ENCODE measurements around the gene HDAC4.

HDAC4 gene

GRCh38 chr2:239271882-239272281 is 128.9 kb downstream of the HDAC4 start:
- Histone ChIP-seq H3K9ac (ENCODE audit: insufficient read length, low read depth) (no peak overlapping the region), H3K9me3 (ENCODE audit: insufficient read depth, low read length) (no peaks in the 10 kb centered on the region), H3K36me3 (ENCODE audit: insufficient read depth, insufficient read length, low read length) (no peaks in the 10 kb centered on the region), H3K4me3 (ENCODE audit: insufficient read length, low read depth) (no peak overlapping the region), H3K27me3 (ENCODE audit: insufficient read depth, insufficient read length) (no peaks in the 10 kb centered on the region), H3K4me1 (ENCODE audit: insufficient read depth, insufficient read length) (peaks cover 15% of the 10 kb centered on the region)
- TF ChIP-seq YY1 (IDR thresholded peaks at IDR 0.05; ENCODE audit: insufficient read depth, insufficient read length) (no peak), SUZ12 (IDR thresholded peaks at IDR 0.05; ENCODE audit: extremely low read depth, insufficient read depth, insufficient read length) (no peak)
- DNase-seq (ENCODE audit: low read depth, low spot score) = no peak

GRCh38 chr2:239271471-239271870 is 129.3 kb downstream of the HDAC4 start:
- peaks cover 17% of the 10 kb centered on the region for H3K4me1 ChIP-seq (ENCODE audit: insufficient read depth, insufficient read length)
- H3K9me3 ChIP-seq (ENCODE audit: insufficient read depth, low read length) = no peaks in the 10 kb centered on the region
- no peaks in the 10 kb centered on the region for H3K36me3 ChIP-seq (ENCODE audit: insufficient read depth, insufficient read length, low read length)
- no peak overlapping the region for H3K4me3 ChIP-seq (ENCODE audit: insufficient read length, low read depth)
- no peak overlapping the region for H3K9ac ChIP-seq (ENCODE audit: insufficient read length, low read depth)
- TF ChIP-seq SUZ12 (IDR thresholded peaks at IDR 0.05; ENCODE audit: extremely low read depth, insufficient read depth, insufficient read length) = no peak
- no peak for TF ChIP-seq YY1 (IDR thresholded peaks at IDR 0.05; ENCODE audit: insufficient read depth, insufficient read length)
- no peak for TF ChIP-seq ZNF274 (IDR thresholded peaks at IDR 0.05; ENCODE audit: low read depth, low read length)
- no peak for DNase-seq (ENCODE audit: low read depth, low spot score)
- H3K27me3 ChIP-seq (ENCODE audit: insufficient read depth, insufficient read length) = no peaks in the 10 kb centered on the region

- Histone ChIP-seq H3K36me3 (ENCODE audit: insufficient read depth, insufficient read length, low read length) (no peaks in the 10 kb centered on the region), H3K4me3 (ENCODE audit: insufficient read length, low read depth) (no peak overlapping the region), H3K27me3 (ENCODE audit: insufficient read depth, insufficient read length) (no peaks in the 10 kb centered on the region), H3K4me1 (ENCODE audit: insufficient read depth, insufficient read length) (peaks cover 21% of the 10 kb centered on the region), H3K9me3 (ENCODE audit: insufficient read depth, low read length) (no peaks in the 10 kb centered on the region), H3K9ac (ENCODE audit: insufficient read length, low read depth) (no peak overlapping the region)
- TF ChIP-seq YY1 (IDR thresholded peaks at IDR 0.05; ENCODE audit: insufficient read depth, insufficient read length) (no peak), SUZ12 (IDR thresholded peaks at IDR 0.05; ENCODE audit: extremely low read depth, insufficient read depth, insufficient read length) (no peak), ZNF274 (IDR thresholded peaks at IDR 0.05; ENCODE audit: low read depth, low read length) (no peak)
- no peak for DNase-seq (ENCODE audit: low read depth, low spot score)
Observed at GRCh38 chr2:239269916-239270315, 130.9 kb downstream of the HDAC4 start.

GRCh38 chr2:239269173-239269885 is 131.5 kb downstream of the HDAC4 start:
- H3K4me1 ChIP-seq (ENCODE audit: insufficient read depth, insufficient read length) = peaks cover 25% of the 10 kb centered on the region
- TF ChIP-seq YY1 (IDR thresholded peaks at IDR 0.05; ENCODE audit: insufficient read depth, insufficient read length) (no peak), ZNF274 (IDR thresholded peaks at IDR 0.05; ENCODE audit: low read depth, low read length) (no peak), SUZ12 (IDR thresholded peaks at IDR 0.05; ENCODE audit: extremely low read depth, insufficient read depth, insufficient read length) (no peak)
- H3K9ac ChIP-seq (ENCODE audit: insufficient read length, low read depth) = no peak overlapping the region
- H3K27me3 ChIP-seq (ENCODE audit: insufficient read depth, insufficient read length) = no peaks in the 10 kb centered on the region
- DNase-seq (ENCODE audit: low read depth, low spot score) = no peak
- H3K36me3 ChIP-seq (ENCODE audit: insufficient read depth, insufficient read length, low read length) = no peaks in the 10 kb centered on the region
- H3K4me3 ChIP-seq (ENCODE audit: insufficient read length, low read depth) = no peak overlapping the region
- H3K9me3 ChIP-seq (ENCODE audit: insufficient read depth, low read length) = no peaks in the 10 kb centered on the region

- no peak overlapping the region for H3K4me3 ChIP-seq (ENCODE audit: insufficient read length, low read depth)
- TF ChIP-seq SUZ12 (IDR thresholded peaks at IDR 0.05; ENCODE audit: extremely low read depth, insufficient read depth, insufficient read length) (no peak), ZNF274 (IDR thresholded peaks at IDR 0.05; ENCODE audit: low read depth, low read length) (no peak), YY1 (IDR thresholded peaks at IDR 0.05; ENCODE audit: insufficient read depth, insufficient read length) (no peak)
- no peaks in the 10 kb centered on the region for H3K36me3 ChIP-seq (ENCODE audit: insufficient read depth, insufficient read length, low read length)
- H3K27me3 ChIP-seq (ENCODE audit: insufficient read depth, insufficient read length) = no peaks in the 10 kb centered on the region
- H3K4me1 ChIP-seq (ENCODE audit: insufficient read depth, insufficient read length) = peaks cover 29% of the 10 kb centered on the region
- H3K9me3 ChIP-seq (ENCODE audit: insufficient read depth, low read length) = no peaks in the 10 kb centered on the region
- no peak overlapping the region for H3K9ac ChIP-seq (ENCODE audit: insufficient read length, low read depth)
- DNase-seq (ENCODE audit: low read depth, low spot score) = no peak
Observed at GRCh38 chr2:239268549-239268948, 132.3 kb downstream of the HDAC4 start.

- Histone ChIP-seq H3K27me3 (ENCODE audit: insufficient read depth, insufficient read length) (no peaks in the 10 kb centered on the region), H3K9ac (ENCODE audit: insufficient read length, low read depth) (no peak overlapping the region), H3K4me1 (ENCODE audit: insufficient read depth, insufficient read length) (peaks cover 29% of the 10 kb centered on the region), H3K9me3 (ENCODE audit: insufficient read depth, low read length) (no peaks in the 10 kb centered on the region), H3K36me3 (ENCODE audit: insufficient read depth, insufficient read length, low read length) (no peaks in the 10 kb centered on the region), H3K4me3 (ENCODE audit: insufficient read length, low read depth) (no peak overlapping the region)
- DNase-seq (ENCODE audit: low read depth, low spot score) = no peak
- no peak for TF ChIP-seq YY1 (IDR thresholded peaks at IDR 0.05; ENCODE audit: insufficient read depth, insufficient read length)
- no peak for TF ChIP-seq ZNF274 (IDR thresholded peaks at IDR 0.05; ENCODE audit: low read depth, low read length)
- TF ChIP-seq SUZ12 (IDR thresholded peaks at IDR 0.05; ENCODE audit: extremely low read depth, insufficient read depth, insufficient read length) = no peak
Observed at GRCh38 chr2:239268082-239268481, 132.7 kb downstream of the HDAC4 start.

- no peaks in the 10 kb centered on the region for H3K27me3 ChIP-seq (ENCODE audit: insufficient read depth, insufficient read length)
- H3K4me1 ChIP-seq (ENCODE audit: insufficient read depth, insufficient read length) = peaks cover 29% of the 10 kb centered on the region
- no peaks in the 10 kb centered on the region for H3K9me3 ChIP-seq (ENCODE audit: insufficient read depth, low read length)
- no peak overlapping the region for H3K4me3 ChIP-seq (ENCODE audit: insufficient read length, low read depth)
- no peak for DNase-seq (ENCODE audit: low read depth, low spot score)
- TF ChIP-seq SUZ12 (IDR thresholded peaks at IDR 0.05; ENCODE audit: extremely low read depth, insufficient read depth, insufficient read length) (no peak), YY1 (IDR thresholded peaks at IDR 0.05; ENCODE audit: insufficient read depth, insufficient read length) (no peak), ZNF274 (IDR thresholded peaks at IDR 0.05; ENCODE audit: low read depth, low read length) (no peak)
- H3K9ac ChIP-seq (ENCODE audit: insufficient read length, low read depth) = no peak overlapping the region
- H3K36me3 ChIP-seq (ENCODE audit: insufficient read depth, insufficient read length, low read length) = no peaks in the 10 kb centered on the region
Observed at GRCh38 chr2:239267288-239267951, 133.4 kb downstream of the HDAC4 start.
